ENCODE data around the gene FARS2. TPM values are rescaled to one million over a fixed set of nuclear protein-coding genes. Genes with fewer than 3 reads are reported as not detected.

The FARS2 gene
- total RNA-seq, 1 experiment from 2014 or later = 17.8 TPM

GRCh38 chr6:5388326-5388725, 127.0 kb downstream of the FARS2 start:
- ChIA-PET POLR2A (ENCODE audit: low non-redundant PET) (interaction anchor here (0.6 kb wide), 1 partner anchor 34 kb away, joined by 3 read pairs; no protein-coding TSS in a partner anchor), CTCF (no interaction called here)
- no TSS peak for BruUV-seq (replicated peaks)
- TF ChIP-seq CTCF (conservative IDR thresholded peaks at IDR 0.05; ENCODE audit: low read depth, low read length) = no peak; the same call in 1 of the 2 replicates
- no peak for TF ChIP-seq EZH2 (IDR thresholded peaks at IDR 0.05; ENCODE audit: borderline replicate concordance, low read depth, low read length, poor library complexity, severe bottlenecking)
- Histone ChIP-seq H3K27me3 (replicated peaks; ENCODE audit: insufficient read depth, low read depth, low read length, poor library complexity) (no peaks in the 10 kb centered on the region), H3K4me1 (ENCODE audit: insufficient read depth, low read length, poor library complexity, severe bottlenecking) (no peaks in the 10 kb centered on the region), H3K4me3 (ENCODE audit: low read depth, low read length, poor library complexity, severe bottlenecking) (no peak overlapping the region), H3K9me3 (ENCODE audit: low read depth, low read length, poor library complexity, severe bottlenecking) (no peaks in the 10 kb centered on the region), H3K27ac (ENCODE audit: low read depth, low read length, poor library complexity, severe bottlenecking) (no peak overlapping the region), H3K36me3 (ENCODE audit: insufficient read depth, low read length, poor library complexity, severe bottlenecking) (no peaks in the 10 kb centered on the region)
- no peak for DNase-seq (ENCODE audit: low spot score)
- intact Hi-C loops (cut with micrococcal nuclease; ENCODE audit: unreplicated experiment) = loop anchor here (5.0 kb wide), 1 partner anchor 171 kb away; no protein-coding TSS in a partner anchor

- H3K9me3 ChIP-seq (ENCODE audit: low read depth, low read length, poor library complexity, severe bottlenecking) = no peaks in the 10 kb centered on the region
- no peak for TF ChIP-seq CTCF (conservative IDR thresholded peaks at IDR 0.05; ENCODE audit: low read depth, low read length)
- no peak for TF ChIP-seq EZH2 (IDR thresholded peaks at IDR 0.05; ENCODE audit: borderline replicate concordance, low read depth, low read length, poor library complexity, severe bottlenecking)
- CTCF ChIA-PET = no interaction called here
- no peak overlapping the region for H3K27ac ChIP-seq (ENCODE audit: low read depth, low read length, poor library complexity, severe bottlenecking)
- no TSS peak for BruUV-seq (replicated peaks)
- H3K27me3 ChIP-seq (replicated peaks; ENCODE audit: insufficient read depth, low read depth, low read length, poor library complexity) = no peaks in the 10 kb centered on the region
- POLR2A ChIA-PET (ENCODE audit: low non-redundant PET) = interaction anchor here (0.6 kb wide), 1 partner anchor 33 kb away, joined by 3 read pairs; no protein-coding TSS in a partner anchor
- H3K4me3 ChIP-seq (ENCODE audit: low read depth, low read length, poor library complexity, severe bottlenecking) = no peak overlapping the region
- H3K4me1 ChIP-seq (ENCODE audit: insufficient read depth, low read length, poor library complexity, severe bottlenecking) = no peaks in the 10 kb centered on the region
- intact Hi-C loops (cut with micrococcal nuclease; ENCODE audit: unreplicated experiment) = loop anchor here (5.0 kb wide), 1 partner anchor 172 kb away; no protein-coding TSS in a partner anchor
- DNase-seq (ENCODE audit: low spot score) = no peak
- no peaks in the 10 kb centered on the region for H3K36me3 ChIP-seq (ENCODE audit: insufficient read depth, low read length, poor library complexity, severe bottlenecking)
Measured at GRCh38 chr6:5389086-5389745, 127.9 kb downstream of the FARS2 start.

GRCh38 chr6:5390177-5390576, 128.9 kb downstream of the FARS2 start:
- no peak overlapping the region for H3K4me3 ChIP-seq (ENCODE audit: low read depth, low read length, poor library complexity, severe bottlenecking)
- H3K36me3 ChIP-seq (ENCODE audit: insufficient read depth, low read length, poor library complexity, severe bottlenecking) = no peaks in the 10 kb centered on the region
- no peak overlapping the region for H3K27ac ChIP-seq (ENCODE audit: low read depth, low read length, poor library complexity, severe bottlenecking)
- ChIA-PET POLR2A (ENCODE audit: low non-redundant PET) (no interaction called here), CTCF (no interaction called here)
- no peaks in the 10 kb centered on the region for H3K9me3 ChIP-seq (ENCODE audit: low read depth, low read length, poor library complexity, severe bottlenecking)
- DNase-seq (ENCODE audit: low spot score) = no peak
- H3K4me1 ChIP-seq (ENCODE audit: insufficient read depth, low read length, poor library complexity, severe bottlenecking) = no peaks in the 10 kb centered on the region
- intact Hi-C loops (cut with micrococcal nuclease; ENCODE audit: unreplicated experiment) = no loop called here
- BruUV-seq (replicated peaks) = no TSS peak
- H3K27me3 ChIP-seq (replicated peaks; ENCODE audit: insufficient read depth, low read depth, low read length, poor library complexity) = no peaks in the 10 kb centered on the region
- TF ChIP-seq CTCF (conservative IDR thresholded peaks at IDR 0.05; ENCODE audit: low read depth, low read length) (no peak), EZH2 (IDR thresholded peaks at IDR 0.05; ENCODE audit: borderline replicate concordance, low read depth, low read length, poor library complexity, severe bottlenecking) (no peak)

All from A673 (cell line).